Tibial nerve (tissue), 4 donors: Measurements from ENCODE around the gene COBLL1.

Source experiments
- CTCF ChIP-seq, 5 experiments: fragments of 200-600 bp in 3 of 5; fragments of 450-650 bp in 2 of 5; sonication (generic) in 3 of 5; IDR thresholded peaks; one replicate each; pipeline ENCODE4 v1.5.1; 2016 to 2019; ENCODE audit warnings: antibody characterized with exemption in 5 of 5, mild to moderate bottlenecking in 3 of 5, moderate library complexity in 2 of 5
- EP300 ChIP-seq, 2 donors: sonication (generic); formaldehyde crosslinking; IDR thresholded peaks; one replicate each; pipeline ENCODE4 v1.6.1; 2017; ENCODE audit warnings: antibody characterized with exemption in 2 of 2, mild to moderate bottlenecking in 1 of 2
- POLR2A ChIP-seq, 2 donors: fragments of 450-650 bp; IDR thresholded peaks; one replicate each; pipeline ENCODE4 v1.6.1; 2017; ENCODE audit warnings: antibody characterized with exemption in 2 of 2, mild to moderate bottlenecking in 2 of 2, moderate library complexity in 2 of 2

DNA sequence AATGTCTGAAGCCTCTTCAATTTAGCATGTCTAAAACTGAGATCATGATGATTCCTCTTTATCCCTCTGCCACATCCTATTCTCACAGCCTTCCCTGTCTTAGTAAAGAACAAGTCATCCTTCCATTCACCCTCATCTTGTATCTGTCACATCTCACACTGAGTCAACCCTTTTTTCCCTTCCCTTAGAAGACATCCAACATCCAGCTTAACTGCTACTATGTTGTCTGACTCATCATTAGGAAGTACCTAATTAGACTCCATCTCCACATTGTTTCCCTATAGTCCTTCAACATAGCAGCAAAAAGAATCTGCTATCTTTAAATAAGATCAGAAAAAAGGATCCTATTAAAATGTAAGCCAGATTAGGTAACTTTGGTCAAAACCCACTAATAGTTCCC lies 135.1 kb downstream of the COBLL1 start:
- no peak for TF ChIP-seq CTCF (IDR thresholded peaks at IDR 0.05)
- TF ChIP-seq EP300 (IDR thresholded peaks at IDR 0.05), result no peak
- no peak for TF ChIP-seq POLR2A (IDR thresholded peaks at IDR 0.05)
